DMS53 treated with DMSO at 0.1 percent for 48 hours (cell line): Measurements from ENCODE around the gene PDCD4.

ENCODE experiments used
- DNase-seq: peaks from one replicate; lab custom pipeline; 2025; ENCODE audit not compliant: unreplicated experiment; lab: John Stamatoyannopoulos, UW

PDCD4 gene

DNA sequence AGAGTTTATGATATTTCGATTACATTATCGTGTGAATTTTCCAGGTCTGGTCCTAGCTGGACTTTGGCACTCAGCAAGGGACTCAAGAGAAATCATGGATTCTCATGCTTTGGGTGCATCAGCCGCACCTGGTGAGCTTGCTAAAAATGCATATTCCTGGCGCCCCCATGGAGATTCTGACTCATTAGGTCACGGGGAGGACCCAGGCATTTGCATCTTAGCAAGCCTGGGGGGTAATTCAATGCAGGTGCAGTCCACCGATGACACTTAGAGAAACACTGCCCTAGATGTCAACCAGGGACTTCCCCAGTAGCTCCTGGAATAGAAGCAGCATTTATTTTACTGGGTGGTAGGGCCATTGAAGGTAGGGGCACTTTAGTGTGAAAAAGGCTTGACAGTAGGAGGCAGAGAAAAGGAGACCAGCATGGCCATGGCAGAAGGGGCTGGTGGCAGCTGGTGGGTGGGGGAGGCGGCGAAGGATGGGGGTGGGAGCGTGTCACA, 29.9 kb upstream of the PDCD4 start:
- DNase-seq, result no peak

- no peak for DNase-seq
Measured at GRCh38 chr10:110842326-110842904, 29.3 kb upstream of the PDCD4 start.

GRCh38 chr10:110843031-110843430, 28.7 kb upstream of the PDCD4 start:
- DNase-seq, result no peak

GRCh38 chr10:110843796-110844616, 27.7 kb upstream of the PDCD4 start:
- no peak for DNase-seq

DNA sequence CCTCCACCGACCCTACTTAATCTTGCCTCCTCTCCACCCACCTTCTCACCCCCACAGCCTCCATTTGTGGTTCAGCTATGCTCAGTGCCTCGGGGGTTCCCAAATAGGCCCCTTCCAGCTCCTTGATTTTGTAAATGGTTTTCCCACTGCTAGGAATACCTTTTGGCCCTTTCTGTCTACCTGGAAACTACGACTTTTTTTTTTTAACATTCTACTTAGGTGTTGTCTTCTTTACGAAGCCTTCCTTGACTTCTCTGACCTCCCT, 27.2 kb upstream of the PDCD4 start:
- no peak for DNase-seq

GRCh38 chr10:110845192-110845755, 26.5 kb upstream of the PDCD4 start:
- DNase-seq, result no peak

GRCh38 chr10:110845756-110846620, 25.7 kb upstream of the PDCD4 start:
- no peak for DNase-seq

- no peak for DNase-seq
Measured at GRCh38 chr10:110847374-110847773, 24.4 kb upstream of the PDCD4 start.

DNA sequence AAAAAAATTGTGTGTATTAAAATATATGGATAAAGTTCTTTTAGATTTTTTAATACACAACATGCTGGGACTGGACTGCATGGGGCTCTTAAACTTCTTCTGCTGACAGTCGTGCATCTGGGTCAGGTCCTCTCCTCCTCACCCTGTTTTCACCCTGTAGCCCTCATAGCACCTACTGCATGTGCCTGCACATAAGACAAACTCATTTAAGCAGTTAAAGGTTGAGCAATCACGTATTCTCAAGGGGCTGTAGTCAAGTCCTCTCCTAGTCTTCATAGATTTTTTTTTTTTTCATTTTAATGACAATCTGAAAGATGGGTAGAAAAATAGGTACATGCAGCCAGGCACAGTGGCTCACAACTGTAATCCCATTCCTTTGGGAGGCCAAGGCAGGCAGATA, 23.6 kb upstream of the PDCD4 start:
- no peak for DNase-seq

- no peak for DNase-seq
Measured at GRCh38 chr10:110850099-110850498, 21.6 kb upstream of the PDCD4 start.

DNA sequence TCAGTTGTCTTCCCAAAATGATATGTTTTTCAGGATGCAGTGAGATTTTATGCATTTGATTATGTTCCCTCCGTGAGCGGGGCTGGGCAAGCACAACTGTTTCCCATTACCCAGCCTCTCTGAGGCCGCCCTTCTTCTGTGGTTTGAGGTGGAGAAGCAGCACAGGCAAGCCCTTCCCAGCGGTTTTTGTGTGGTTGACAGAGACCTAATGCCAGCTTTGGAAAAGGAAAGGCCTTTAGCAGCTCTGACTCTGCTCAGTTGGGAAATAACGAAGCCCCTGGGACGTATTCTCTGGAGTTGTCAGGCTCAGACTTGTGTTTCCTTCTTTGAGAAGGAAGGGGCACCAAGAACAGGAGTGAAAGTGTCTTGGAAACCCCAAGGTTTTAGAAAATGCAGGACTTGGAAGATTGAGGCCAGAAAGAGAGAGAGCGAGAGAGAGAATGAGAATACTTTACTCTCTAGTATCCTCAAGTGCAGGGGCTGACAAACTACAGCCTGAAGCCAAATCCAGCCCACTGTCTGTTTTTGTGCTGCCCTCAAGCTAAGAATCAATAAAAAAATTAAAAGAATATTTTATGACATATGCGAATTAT, 20.6 kb upstream of the PDCD4 start:
- no peak for DNase-seq

DNA sequence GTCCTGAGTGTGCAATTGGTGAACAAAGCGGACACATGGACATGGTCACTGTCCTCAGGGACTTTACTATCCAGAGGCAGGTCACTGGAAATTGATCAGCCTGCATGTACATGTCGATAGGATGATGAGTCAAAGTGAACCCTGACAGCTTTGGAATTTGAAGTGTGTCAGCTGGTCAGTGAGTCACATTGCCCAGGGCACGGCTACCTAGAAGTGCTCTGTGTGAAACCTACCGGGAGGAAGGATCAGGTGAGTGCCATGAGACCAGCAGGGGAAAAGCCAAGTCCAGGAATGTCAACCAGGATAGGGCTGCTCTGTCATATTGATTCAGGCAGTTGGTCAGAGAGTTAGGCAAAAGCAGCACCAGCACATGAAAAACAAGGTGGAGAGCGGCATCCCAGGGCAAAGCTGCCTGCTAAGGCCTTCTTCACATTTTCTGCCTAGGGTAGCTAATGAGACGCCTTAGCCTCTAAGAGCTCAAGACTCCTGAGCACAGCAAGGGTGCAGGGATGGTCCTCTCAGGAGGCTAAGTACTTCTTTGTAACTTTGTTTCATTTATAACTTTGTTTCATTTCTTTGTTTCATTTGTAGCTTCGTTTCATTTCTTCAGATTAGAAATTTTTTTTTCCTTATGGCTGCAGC, 19.4 kb upstream of the PDCD4 start:
- peak; percentile 20 for DNase-seq

- DNase-seq, result no peak
Measured at GRCh38 chr10:110852947-110853346, 18.8 kb upstream of the PDCD4 start.

DNA sequence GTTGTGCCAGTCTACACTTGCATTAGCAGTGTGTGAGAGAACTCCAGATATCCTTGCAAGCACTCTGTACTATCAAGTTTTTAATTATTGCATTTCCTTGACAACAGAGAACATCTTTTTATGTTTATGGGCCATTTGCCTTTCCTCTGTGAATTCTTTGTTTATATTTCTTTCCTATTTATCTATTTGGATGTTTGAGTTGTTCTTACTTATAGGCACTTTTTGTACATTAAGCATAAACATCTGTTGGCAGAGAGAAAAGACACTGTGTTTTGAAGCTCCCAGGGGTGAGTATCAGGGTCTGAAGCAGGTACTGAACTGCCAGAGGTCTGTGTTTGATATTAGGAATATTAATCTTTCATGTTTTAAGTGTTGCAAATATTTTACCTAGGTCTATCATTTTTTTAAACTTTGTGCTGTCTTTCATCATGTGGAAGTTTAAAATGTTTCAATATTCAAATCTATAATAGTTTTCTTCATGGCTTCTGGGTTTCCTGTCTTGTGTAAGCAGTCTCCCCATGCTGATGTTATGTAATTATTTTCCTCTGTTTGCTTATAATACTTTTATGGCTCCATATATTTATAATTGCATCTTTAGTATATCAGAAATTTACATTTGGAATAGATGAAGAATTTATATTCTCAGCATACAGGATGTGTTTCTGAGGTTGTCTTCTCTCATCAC, 17.7 kb upstream of the PDCD4 start:
- DNase-seq, result no peak

DNA sequence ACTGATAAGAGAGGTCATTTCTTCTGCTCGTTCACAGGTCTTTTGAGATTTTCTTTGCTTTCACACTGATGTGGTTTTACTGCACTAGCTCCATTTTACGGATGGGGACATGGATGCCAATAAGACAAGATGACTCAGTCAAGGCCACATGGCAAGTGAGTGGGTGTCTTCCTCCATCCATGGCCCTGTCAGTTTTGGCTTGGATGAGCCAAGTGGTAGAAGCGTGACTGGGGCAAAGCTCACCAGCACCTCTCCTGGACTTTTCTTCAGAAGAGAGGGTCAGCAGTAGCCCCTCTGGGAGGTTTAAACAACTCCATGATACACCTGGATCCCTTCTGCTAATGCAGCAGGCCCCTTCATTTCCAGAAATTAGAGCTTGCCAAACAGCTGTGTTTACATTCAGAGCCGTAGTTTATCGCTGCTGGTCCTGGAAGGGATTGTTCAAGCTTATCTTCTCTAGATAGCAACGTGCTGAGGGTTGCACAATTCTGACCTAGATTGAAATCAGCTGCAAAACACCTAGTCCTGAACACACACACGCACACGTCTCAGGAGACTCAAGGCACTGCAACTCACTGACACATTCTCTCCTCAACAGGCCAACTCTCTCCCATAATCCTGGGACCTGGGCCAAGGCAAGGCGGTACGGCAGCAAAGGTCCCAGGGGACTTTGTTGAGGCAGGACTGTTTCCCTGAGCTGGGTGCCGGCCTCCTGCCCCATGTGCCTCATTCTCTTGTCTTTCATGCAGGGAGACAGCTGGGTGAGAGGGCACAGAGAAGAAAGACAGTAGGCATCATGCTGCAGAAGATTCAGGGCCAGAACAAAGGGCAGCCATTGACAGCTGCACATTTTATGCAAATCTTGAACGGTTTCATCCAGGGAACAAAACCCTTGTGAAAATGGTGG, 14.2 kb upstream of the PDCD4 start:
- DNase-seq, result peak; percentile 11

DNA sequence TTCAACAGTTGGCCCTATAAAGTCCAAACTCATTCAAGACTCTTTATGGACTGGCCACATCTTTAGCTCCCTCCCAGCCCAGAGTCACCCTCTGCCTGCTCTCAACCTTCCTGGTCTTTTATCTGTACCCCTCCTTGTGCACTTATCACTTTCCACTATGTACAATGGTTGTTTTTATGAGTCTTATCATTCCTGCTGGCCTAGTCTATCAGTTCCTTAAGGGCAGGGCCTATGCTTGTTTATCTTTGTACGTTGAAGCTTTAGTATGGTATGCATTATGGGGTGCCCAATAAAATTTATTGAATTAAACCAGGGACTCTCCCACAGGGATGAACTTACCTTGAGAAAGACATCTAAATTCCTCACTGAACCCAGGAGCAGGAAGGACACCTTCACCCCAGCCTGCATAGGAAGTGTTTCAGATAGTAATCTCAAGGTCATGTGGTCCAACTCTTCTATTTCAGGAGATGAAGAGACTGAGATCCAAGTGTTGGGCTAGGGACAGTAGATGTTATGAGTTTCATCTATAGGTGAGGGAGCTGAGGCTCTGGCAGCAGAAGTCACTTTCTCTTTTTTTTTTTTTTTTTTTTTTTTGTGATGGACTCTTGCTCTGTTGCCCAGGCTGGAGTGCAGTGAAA, 13.3 kb upstream of the PDCD4 start:
- DNase-seq, result no peak

- DNase-seq, result no peak
Measured at GRCh38 chr10:110859206-110859972, 12.3 kb upstream of the PDCD4 start.

- DNase-seq, result no peak
Measured at GRCh38 chr10:110859973-110860376, 11.8 kb upstream of the PDCD4 start.
